Loucy (cell line): Measurements from ENCODE around the gene NEXN.
"Not testable (repeated sequence)": the region's sequence is repeated elsewhere in the genome, so short reads cannot be mapped to it uniquely, and the experiment has no call there.

Experiments
- H2AFZ ChIP-seq: fragments of 200-600 bp; sonication (generic); 2 replicates; pipeline ENCODE4 v1.6.0; 2016; ENCODE audit warnings: antibody characterized with exemption, mild to moderate bottlenecking, low read length, moderate library complexity
- H3F3A ChIP-seq: fragments of 200-600 bp; 2 replicates; pipeline ENCODE4 v1.6.0; 2016; ENCODE audit warnings: antibody characterized with exemption, low read depth, mild to moderate bottlenecking
- H3K27me3 ChIP-seq: fragments of 200-600 bp; sonication (generic); 2 replicates; pipeline ENCODE4 v1.6.1; 2014; ENCODE audit warnings: low read length, mild to moderate bottlenecking; ENCODE audit not compliant: insufficient read depth, poor library complexity, severe bottlenecking
- H3K36me3 ChIP-seq: fragments of 200-600 bp; sonication (generic); 2 replicates; pipeline ENCODE4 v1.6.1; 2016; ENCODE audit warnings: low read length; ENCODE audit not compliant: insufficient read depth
- H3K4me1 ChIP-seq: fragments of 200-600 bp; sonication (generic); 2 replicates; pipeline ENCODE4 v1.5.1; 2014; ENCODE audit warnings: low read length, mild to moderate bottlenecking; ENCODE audit not compliant: insufficient read depth, poor library complexity, severe bottlenecking
- H3K4me2 ChIP-seq: fragments of 200-600 bp; sonication (generic); 2 replicates; pipeline ENCODE4 v1.6.0; 2014; ENCODE audit warnings: antibody characterized with exemption, low read length, low read depth, mild to moderate bottlenecking; ENCODE audit not compliant: poor library complexity, severe bottlenecking
- H3K4me3 ChIP-seq: fragments of 200-600 bp; sonication (generic); 2 replicates; pipeline ENCODE4 v1.5.1; 2014; ENCODE audit warnings: low read length, mild to moderate bottlenecking, mixed read lengths; ENCODE audit not compliant: poor library complexity, severe bottlenecking
- H3K79me2 ChIP-seq: fragments of 200-600 bp; sonication (generic); 2 replicates; pipeline ENCODE4 v1.6.1; 2014; ENCODE audit warnings: low read length; ENCODE audit not compliant: insufficient read depth
- H3K9ac ChIP-seq: fragments of 200-600 bp; sonication (generic); 2 replicates; pipeline ENCODE4 v1.6.0; 2014; ENCODE audit warnings: mild to moderate bottlenecking, low read depth, low read length, moderate library complexity; ENCODE audit not compliant: poor library complexity, severe bottlenecking
- H3K9me2 ChIP-seq: fragments of 200-600 bp; sonication (generic); replicated peaks from 2 replicates; pipeline ENCODE4 v1.6.1; 2016; ENCODE audit warnings: low read depth, low read length, mixed read lengths
- H3K9me3 ChIP-seq: fragments of 200-600 bp; sonication (generic); 2 replicates; pipeline ENCODE4 v1.6.1; 2014; ENCODE audit warnings: mild to moderate bottlenecking, antibody characterized with exemption, low read length, low read depth; ENCODE audit not compliant: insufficient read depth
- H4K20me1 ChIP-seq: fragments of 200-600 bp; sonication (generic); 2 replicates; pipeline ENCODE4 v1.6.0; 2014; ENCODE audit warnings: antibody characterized with exemption, low read length, mild to moderate bottlenecking; ENCODE audit not compliant: insufficient read depth, poor library complexity, severe bottlenecking
- CTCF ChIP-seq: fragments of 200-600 bp; sonication (generic); conservative IDR thresholded peaks from 2 replicates; pipeline ENCODE4 v1.5.1; 2014; ENCODE audit warnings: mild to moderate bottlenecking, antibody characterized with exemption, low read length
- EZH2phosphoT487 ChIP-seq: fragments of 200-600 bp; IDR thresholded peaks from 2 replicates; pipeline ENCODE4 v1.6.1; 2018; ENCODE audit warnings: antibody characterized with exemption, mild to moderate bottlenecking, moderate library complexity, borderline replicate concordance

NEXN gene

GRCh38 chr1:77910116-77910515, 21.7 kb downstream of the NEXN start:
- no peaks in the 10 kb centered on the region for H3K27me3 ChIP-seq
- no peaks in the 10 kb centered on the region for H3K9me3 ChIP-seq
- H2AFZ ChIP-seq = no peak overlapping the region
- H3K36me3 ChIP-seq = no peaks in the 10 kb centered on the region
- H3F3A ChIP-seq = no peaks in the 10 kb centered on the region
- no peak overlapping the region for H3K9ac ChIP-seq
- no peaks in the 10 kb centered on the region for H3K79me2 ChIP-seq
- no peak overlapping the region for H3K4me2 ChIP-seq
- no peaks in the 10 kb centered on the region for H3K9me2 ChIP-seq
- H4K20me1 ChIP-seq = no peaks in the 10 kb centered on the region
- TF ChIP-seq EZH2phosphoT487 (no peak), CTCF (no peak)
- no peaks in the 10 kb centered on the region for H3K4me1 ChIP-seq
- H3K4me3 ChIP-seq = no peak overlapping the region

- not testable (repeated sequence) for H3K4me1 ChIP-seq, H3F3A ChIP-seq, H3K79me2 ChIP-seq, H3K27me3 ChIP-seq, H3K9me3 ChIP-seq, H3K4me2 ChIP-seq, H3K36me3 ChIP-seq, H2AFZ ChIP-seq, H3K9me2 ChIP-seq, H3K4me3 ChIP-seq, H4K20me1 ChIP-seq, H3K9ac ChIP-seq
These were observed 30.5 kb downstream of the NEXN start for GRCh38 chr1:77918918-77919317.

GRCh38 chr1:77925518-77925917, 37.1 kb downstream of the NEXN start:
- Histone ChIP-seq H3K36me3 (no peaks in the 10 kb centered on the region), H3F3A (no peaks in the 10 kb centered on the region)

More at GRCh38 chr1:77925518-77925917, 37.1 kb downstream of the NEXN start:
- no peaks in the 10 kb centered on the region for H3K9me3 ChIP-seq
- H3K9me2 ChIP-seq = no peaks in the 10 kb centered on the region
- H3K4me3 ChIP-seq = no peak overlapping the region
- peaks cover 4% of the 10 kb centered on the region for H3K4me1 ChIP-seq
- no peaks in the 10 kb centered on the region for H3K79me2 ChIP-seq
- H3K4me2 ChIP-seq = no peak overlapping the region
- no peak overlapping the region for H2AFZ ChIP-seq
- H4K20me1 ChIP-seq = no peaks in the 10 kb centered on the region
- H3K9ac ChIP-seq = no peak overlapping the region
- TF ChIP-seq CTCF (no peak), EZH2phosphoT487 (no peak)
- H3K27me3 ChIP-seq = no peaks in the 10 kb centered on the region
